GM12872 (cell line): ENCODE results near the gene XPA.

Experiments used
- CTCF ChIP-seq: IDR thresholded peaks from 3 replicates; pipeline ENCODE4 v1.5.1; 2011; ENCODE audit warnings: low read depth, mild to moderate bottlenecking, low read length, moderate library complexity; ENCODE audit not compliant: insufficient read depth

XPA gene

GRCh38 chr9:97682242-97682641 lies 14.9 kb downstream of the XPA start:
- no peak for TF ChIP-seq CTCF

GRCh38 chr9:97675655-97676054 lies 21.5 kb downstream of the XPA start:
- no peak for TF ChIP-seq CTCF

GRCh38 chr9:97673922-97674321 lies 23.2 kb downstream of the XPA start:
- no peak for TF ChIP-seq CTCF

GRCh38 chr9:97672403-97672802 lies 24.7 kb downstream of the XPA start:
- no peak for TF ChIP-seq CTCF

- TF ChIP-seq CTCF, result no peak
Measured at GRCh38 chr9:97670586-97670985, 26.6 kb downstream of the XPA start.

GRCh38 chr9:97668485-97668884 lies 28.7 kb downstream of the XPA start:
- no peak for TF ChIP-seq CTCF

GRCh38 chr9:97666907-97667686 lies 30.0 kb downstream of the XPA start:
- TF ChIP-seq CTCF, result no peak
